ENCODE data around the gene HOXA4. TPM values are rescaled to one million over a fixed set of nuclear protein-coding genes. Genes with fewer than 3 reads are reported as not detected.

HOXA4 gene
- total RNA-seq, 1 donor from 2014 or later: not detected

DNA sequence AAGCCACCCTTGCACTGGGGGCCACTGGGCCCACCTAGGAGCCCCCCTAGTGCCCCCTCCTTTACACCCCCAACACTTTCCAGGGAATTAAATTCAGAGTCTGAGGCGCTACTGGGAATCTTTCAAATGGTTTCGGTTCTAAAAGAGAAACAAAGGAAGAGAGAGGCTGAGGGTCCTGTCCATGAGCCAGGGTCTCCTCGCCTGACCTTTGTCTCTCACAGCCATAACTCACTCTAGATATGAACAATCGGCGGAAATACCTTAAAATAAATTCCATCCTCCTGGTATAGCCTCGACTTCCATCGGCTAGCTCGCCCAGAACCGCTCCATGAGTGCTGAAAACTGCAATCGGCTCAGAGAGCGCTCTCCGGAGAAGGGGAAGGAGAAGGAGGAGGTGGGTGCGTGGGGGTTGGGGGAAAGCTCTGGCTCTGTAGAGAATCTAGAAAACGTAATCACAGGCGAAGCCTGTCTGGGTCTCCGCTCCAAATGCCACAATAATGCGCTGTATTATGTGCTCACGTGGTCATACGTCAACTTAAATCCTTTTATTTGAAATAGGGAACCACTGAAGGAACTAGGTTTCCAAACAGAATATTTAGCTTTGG, 12.6 kb downstream of the HOXA4 start:
- peaks cover 86% of the 10 kb centered on the region for H3K27me3 Mint-ChIP-seq (ENCODE audit: unreplicated experiment)
- peaks cover 1% of the 10 kb centered on the region for H3K4me1 Mint-ChIP-seq (ENCODE audit: unreplicated experiment)
- H3K4me3 Mint-ChIP-seq (ENCODE audit: unreplicated experiment): no peak overlapping the region
- no peaks in the 10 kb centered on the region for H3K9me3 Mint-ChIP-seq (ENCODE audit: unreplicated experiment)
- no peak for TF ChIP-seq CTCF (IDR thresholded peaks at IDR 0.05)
- no peak overlapping the region for H3K27ac Mint-ChIP-seq (ENCODE audit: unreplicated experiment)
- DNase-seq (ENCODE audit: extremely low spot score, unreplicated experiment): no peak
- no peaks in the 10 kb centered on the region for H3K36me3 Mint-ChIP-seq (ENCODE audit: unreplicated experiment)

DNA sequence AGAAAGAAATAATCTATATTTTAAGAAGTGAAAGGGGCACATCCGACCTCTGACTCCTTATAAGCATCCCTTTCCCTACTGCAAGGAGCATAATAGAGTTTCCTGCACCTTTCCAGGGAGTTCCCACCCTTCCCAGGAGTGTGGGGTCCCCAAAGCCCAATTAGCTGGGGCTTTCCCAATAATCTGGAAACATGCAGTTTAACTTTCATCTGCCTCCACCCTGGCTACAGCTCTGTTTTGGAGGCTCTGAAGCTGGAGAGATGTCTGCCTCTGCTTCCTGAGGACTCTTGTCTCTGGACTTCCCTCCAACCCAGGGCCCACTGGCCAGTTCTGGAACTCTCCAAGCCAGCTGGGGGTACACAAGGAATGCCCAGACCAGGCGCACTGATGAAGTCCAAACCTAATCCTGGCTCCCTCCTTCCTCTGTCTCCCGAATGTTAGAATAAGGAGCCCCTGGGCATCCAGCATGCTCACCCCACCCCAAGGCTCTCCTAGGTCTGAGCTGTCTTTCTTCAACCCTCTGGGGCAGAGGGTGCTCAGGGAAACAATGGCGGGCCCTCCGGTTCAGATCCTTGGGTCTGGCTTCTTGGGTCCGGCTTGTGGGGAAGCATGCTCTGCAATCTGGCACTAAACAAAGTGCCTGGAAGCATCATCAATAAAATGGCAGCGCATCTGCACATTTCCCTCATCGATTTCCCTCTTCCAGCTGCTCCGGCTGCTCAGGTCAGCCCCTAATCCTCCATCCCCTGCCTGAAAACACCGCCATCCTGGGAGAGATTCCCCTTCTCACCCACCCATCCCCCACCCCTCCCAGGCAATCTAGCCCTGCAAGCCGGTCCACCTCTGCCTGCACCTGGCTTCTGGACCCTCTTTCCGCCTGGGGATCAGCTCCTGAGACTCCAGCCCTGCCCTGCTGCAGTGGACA, 13.3 kb downstream of the HOXA4 start:
- no peak for DNase-seq (ENCODE audit: extremely low spot score, unreplicated experiment)
- no peak overlapping the region for H3K4me3 Mint-ChIP-seq (ENCODE audit: unreplicated experiment)
- no peak overlapping the region for H3K27ac Mint-ChIP-seq (ENCODE audit: unreplicated experiment)

DNA sequence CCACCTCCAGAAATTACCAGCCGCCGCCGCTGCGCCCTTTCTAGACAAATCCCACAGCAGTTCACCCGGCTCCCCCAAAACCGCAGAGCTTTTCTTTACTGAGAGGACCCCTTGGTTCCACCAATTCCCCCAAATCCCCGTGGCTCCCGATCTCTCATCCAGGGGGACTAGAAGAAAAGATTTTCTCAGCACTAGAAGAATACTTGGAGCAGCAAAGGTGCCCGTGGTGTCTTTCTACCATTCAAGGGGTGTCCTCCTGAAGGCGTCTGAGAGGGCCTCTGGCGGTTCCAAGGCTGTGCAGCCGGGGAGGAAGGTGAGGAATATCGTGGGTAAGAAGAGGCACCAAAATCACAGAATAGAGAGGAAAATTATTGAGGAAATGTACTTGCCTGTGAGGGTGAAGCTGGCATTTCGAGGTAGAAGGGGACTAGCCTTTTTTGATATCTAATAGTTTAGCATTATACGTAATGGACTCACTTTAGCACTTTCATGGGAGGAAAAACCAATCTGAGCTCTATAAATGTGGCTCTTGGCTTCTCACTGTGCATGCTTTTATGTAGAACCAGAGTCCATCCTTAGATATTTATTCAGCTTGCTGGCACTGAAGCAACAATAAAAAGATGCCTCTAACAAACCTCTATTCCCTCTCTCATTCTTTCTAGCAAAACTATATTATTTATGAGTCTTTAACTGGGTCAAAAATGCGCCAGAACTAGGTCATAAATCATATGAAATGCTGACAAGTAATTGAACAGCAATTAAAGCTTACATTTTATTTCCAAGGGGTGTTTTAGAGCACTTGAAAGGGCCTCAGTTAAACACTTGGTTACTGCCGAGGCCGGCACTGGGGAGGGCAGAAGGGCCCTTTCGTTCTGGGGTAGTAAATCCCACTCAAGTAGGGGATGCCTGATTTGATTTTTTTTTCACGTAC, 14.3 kb downstream of the HOXA4 start:
- Mint-ChIP-seq H3K27ac (ENCODE audit: unreplicated experiment) (no peak overlapping the region), H3K4me1 (ENCODE audit: unreplicated experiment) (peaks cover 1% of the 10 kb centered on the region), H3K27me3 (ENCODE audit: unreplicated experiment) (peaks cover 86% of the 10 kb centered on the region), H3K4me3 (ENCODE audit: unreplicated experiment) (no peak overlapping the region), H3K36me3 (ENCODE audit: unreplicated experiment) (no peaks in the 10 kb centered on the region), H3K9me3 (ENCODE audit: unreplicated experiment) (no peaks in the 10 kb centered on the region)
- TF ChIP-seq CTCF (IDR thresholded peaks at IDR 0.05): no peak
- DNase-seq (ENCODE audit: extremely low spot score, unreplicated experiment): no peak

More for the DNA sequence above, 13.3 kb downstream of the HOXA4 start:
- Mint-ChIP-seq H3K9me3 (ENCODE audit: unreplicated experiment) (no peaks in the 10 kb centered on the region), H3K4me1 (ENCODE audit: unreplicated experiment) (peaks cover 1% of the 10 kb centered on the region), H3K27me3 (ENCODE audit: unreplicated experiment) (peaks cover 86% of the 10 kb centered on the region), H3K36me3 (ENCODE audit: unreplicated experiment) (no peaks in the 10 kb centered on the region)
- no peak for TF ChIP-seq CTCF (IDR thresholded peaks at IDR 0.05)

DNA sequence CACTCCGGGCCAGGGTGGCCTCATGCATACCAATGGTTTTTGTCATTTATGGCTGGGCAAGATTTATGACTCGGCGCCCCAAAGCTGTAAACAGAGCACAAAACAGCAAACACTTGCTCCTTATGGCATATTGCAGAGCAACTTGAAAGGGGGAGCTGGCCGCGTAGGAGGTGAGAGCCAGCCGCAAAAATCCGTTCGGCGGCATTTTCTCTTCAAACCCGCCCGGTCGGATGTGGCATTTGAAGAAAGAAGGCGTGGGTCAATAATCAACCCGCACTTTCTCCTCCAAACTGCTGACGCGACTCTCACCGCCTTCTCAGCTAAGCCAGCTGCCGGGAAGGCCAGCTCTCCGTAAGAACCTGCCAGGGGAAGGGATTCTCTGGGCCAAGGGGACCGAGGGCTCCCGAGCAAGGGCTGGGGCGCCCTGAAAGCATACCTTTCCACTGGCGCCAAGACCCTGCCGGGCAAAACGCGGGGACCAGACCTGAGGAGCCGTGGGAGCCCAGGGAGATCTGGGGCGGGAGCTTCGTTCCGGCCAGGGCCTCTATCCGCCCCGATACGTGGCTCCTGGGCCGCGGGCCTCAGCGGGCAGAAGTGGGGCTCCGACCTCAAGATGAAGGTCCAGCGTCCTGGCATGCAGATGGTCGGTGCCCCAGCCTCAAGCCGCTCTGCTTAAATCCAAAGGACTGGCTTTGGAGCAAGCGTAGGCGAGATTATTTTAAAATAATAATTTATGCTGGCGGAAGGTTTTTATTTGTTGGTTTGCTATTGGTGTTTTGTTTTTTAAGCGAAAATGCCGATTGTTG, 15.1 kb downstream of the HOXA4 start:
- TF ChIP-seq CTCF (IDR thresholded peaks at IDR 0.05): no peak
- peaks cover 6% of the 10 kb centered on the region for H3K4me1 Mint-ChIP-seq (ENCODE audit: unreplicated experiment)
- no peak overlapping the region for H3K4me3 Mint-ChIP-seq (ENCODE audit: unreplicated experiment)
- DNase-seq (ENCODE audit: extremely low spot score, unreplicated experiment): no peak
- no peaks in the 10 kb centered on the region for H3K36me3 Mint-ChIP-seq (ENCODE audit: unreplicated experiment)
- H3K27me3 Mint-ChIP-seq (ENCODE audit: unreplicated experiment): peaks cover 87% of the 10 kb centered on the region
- no peak overlapping the region for H3K27ac Mint-ChIP-seq (ENCODE audit: unreplicated experiment)
- H3K9me3 Mint-ChIP-seq (ENCODE audit: unreplicated experiment): no peaks in the 10 kb centered on the region
